A673 (cell line): Measurements from ENCODE around the gene ZSCAN30. TPM values are rescaled to one million over a fixed set of nuclear protein-coding genes. Genes with fewer than 3 reads are reported as not detected.

Experiments used
- BruUV-seq: library from RNA; stranded (reverse); fragments of 400-500 nt; replicated peaks from 2 replicates; lab custom pipeline; 2021; lab: Mats Ljungman, UMichigan
- CTCF ChIA-PET: fragments of 300-600 bp; sonication (Branson Sonifier 250); formaldehyde crosslinking; loops from one replicate; lab custom pipeline; 2022; ENCODE audit warnings: antibody characterized with exemption; lab: Charles Lee
- POLR2A ChIA-PET: fragments of 300-600 bp; sonication (Branson Sonifier 250); formaldehyde crosslinking; loops from one replicate; lab custom pipeline; 2022; ENCODE audit warnings: antibody characterized with exemption; ENCODE audit not compliant: low non-redundant PET; lab: Charles Lee
- DNase-seq: peaks from one replicate; pipeline ENCODE4 v3.0.0-alpha.2; 2015; ENCODE audit warnings: low spot score
- H3K27ac ChIP-seq: fragments of 200-600 bp; sonication (generic); 2 replicates; pipeline ENCODE4 v1.5.1; 2016; ENCODE audit warnings: mixed run types, low read depth, mild to moderate bottlenecking, mixed read lengths, antibody characterized with exemption, low read length; ENCODE audit not compliant: poor library complexity, severe bottlenecking
- H3K27me3 ChIP-seq: fragments of 200-600 bp; sonication (generic); replicated peaks from 2 replicates; pipeline ENCODE4 v1.6.1; 2017; ENCODE audit warnings: mixed run types, low read depth, mild to moderate bottlenecking, mixed read lengths, antibody characterized with exemption, low read length; ENCODE audit not compliant: insufficient read depth, poor library complexity
- H3K36me3 ChIP-seq: fragments of 200-600 bp; sonication (generic); 2 replicates; pipeline ENCODE4 v1.6.1; 2016; ENCODE audit warnings: mixed run types, mild to moderate bottlenecking, mixed read lengths, antibody characterized with exemption, low read length; ENCODE audit not compliant: insufficient read depth, poor library complexity, severe bottlenecking
- H3K4me1 ChIP-seq: fragments of 200-600 bp; sonication (generic); 2 replicates; pipeline ENCODE4 v1.6.1; 2017; ENCODE audit warnings: mixed run types, mild to moderate bottlenecking, mixed read lengths, antibody characterized with exemption, low read length; ENCODE audit not compliant: insufficient read depth, poor library complexity, severe bottlenecking
- H3K4me3 ChIP-seq: fragments of 200-600 bp; sonication (generic); 2 replicates; pipeline ENCODE4 v1.5.1; 2016; ENCODE audit warnings: low read depth, mixed run types, mild to moderate bottlenecking, mixed read lengths, low read length; ENCODE audit not compliant: poor library complexity, severe bottlenecking
- H3K9me3 ChIP-seq: fragments of 200-600 bp; sonication (generic); 2 replicates; pipeline ENCODE4 v1.6.1; 2016; ENCODE audit warnings: mixed run types, low read depth, mild to moderate bottlenecking, mixed read lengths, antibody characterized with exemption, low read length; ENCODE audit not compliant: poor library complexity, severe bottlenecking
- CTCF ChIP-seq: fragments of 300-800, 200-600 bp; sonication (generic); conservative IDR thresholded peaks from 2 replicates; pipeline ENCODE4 v1.5.1; 2017; ENCODE audit warnings: low read depth, mild to moderate bottlenecking, antibody characterized with exemption, low read length, moderate library complexity, mixed read lengths
- EZH2 ChIP-seq: fragments of 200-600 bp; sonication (generic); IDR thresholded peaks from 2 replicates; pipeline ENCODE4 v1.6.1; 2017; ENCODE audit warnings: borderline replicate concordance, low read depth, mild to moderate bottlenecking, mixed read lengths, antibody characterized with exemption, low read length; ENCODE audit not compliant: poor library complexity, severe bottlenecking
- intact Hi-C: fragments of 100-400 bp; cut with micrococcal nuclease; formaldehyde crosslinking; loops from one replicate; pipeline ENCODE4 v1.10.0; 2022; ENCODE audit not compliant: unreplicated experiment
- total RNA-seq: library from RNA; stranded (reverse); gene quantifications from 2 replicates; pipeline ENCODE4 v1.2.3, GENCODE V29; 2021

ZSCAN30 gene
- total RNA-seq, 1 experiment from 2014 or later, result 17.0 TPM

DNA sequence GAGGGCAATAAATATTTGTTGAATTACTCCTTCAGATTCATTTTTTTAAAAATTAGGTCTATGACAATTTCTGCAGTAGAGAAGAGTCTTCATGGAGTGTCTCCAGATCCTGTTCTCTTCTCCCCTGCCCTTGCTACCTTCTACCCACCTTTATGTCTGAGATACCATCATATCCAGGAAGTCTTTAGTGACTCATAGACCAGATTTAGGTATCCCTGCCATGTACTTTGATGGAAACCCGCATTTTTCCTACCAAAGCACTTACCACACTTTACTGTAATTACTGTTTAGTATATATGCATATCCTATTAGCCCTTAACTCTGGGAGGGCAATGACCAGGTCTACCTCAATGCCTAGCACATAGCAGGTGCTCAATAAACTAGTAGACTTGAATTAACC lies 37.6 kb downstream of the ZSCAN30 start:
- BruUV-seq, result no TSS peak
- H3K36me3 ChIP-seq, result peaks cover 38% of the 10 kb centered on the region
- ChIA-PET CTCF (no interaction called here), POLR2A (no interaction called here)
- no peaks in the 10 kb centered on the region for H3K4me1 ChIP-seq
- no peak overlapping the region for H3K27ac ChIP-seq
- peaks cover 24% of the 10 kb centered on the region for H3K9me3 ChIP-seq
- intact Hi-C loops, result no loop called here
- TF ChIP-seq CTCF (no peak), EZH2 (no peak)
- no peak for DNase-seq
- H3K4me3 ChIP-seq, result no peak overlapping the region
- no peaks in the 10 kb centered on the region for H3K27me3 ChIP-seq

GRCh38 chr18:35248429-35248828 lies 41.6 kb downstream of the ZSCAN30 start:
- peaks cover 39% of the 10 kb centered on the region for H3K9me3 ChIP-seq
- H3K27ac ChIP-seq, result no peak overlapping the region
- H3K36me3 ChIP-seq, result peaks cover 71% of the 10 kb centered on the region
- no peak overlapping the region for H3K4me3 ChIP-seq
- H3K27me3 ChIP-seq, result no peaks in the 10 kb centered on the region
- H3K4me1 ChIP-seq, result no peaks in the 10 kb centered on the region
- TF ChIP-seq EZH2 (no peak), CTCF (no peak)
- DNase-seq, result no peak
- POLR2A ChIA-PET, result no interaction called here
- CTCF ChIA-PET, result no interaction called here
- no TSS peak for BruUV-seq
- intact Hi-C loops, result no loop called here

GRCh38 chr18:35247412-35248249 lies 42.4 kb downstream of the ZSCAN30 start:
- Histone ChIP-seq H3K4me3 (no peak overlapping the region), H3K27me3 (no peaks in the 10 kb centered on the region), H3K36me3 (peaks cover 72% of the 10 kb centered on the region), H3K27ac (no peak overlapping the region), H3K9me3 (peaks cover 39% of the 10 kb centered on the region), H3K4me1 (no peaks in the 10 kb centered on the region)
- no TSS peak for BruUV-seq
- CTCF ChIA-PET, result no interaction called here
- POLR2A ChIA-PET, result no interaction called here
- TF ChIP-seq CTCF (no peak), EZH2 (no peak)
- intact Hi-C loops, result no loop called here
- DNase-seq, result no peak
